NCI-H1436 treated with DMSO at 0.1 percent for 48 hours (cell line): ENCODE data around the gene MPRIP.
"Not testable (repeated sequence)": the region's sequence is repeated elsewhere in the genome, so short reads cannot be mapped to it uniquely, and the experiment has no call there.

Experiments
- DNase-seq: peaks from one replicate; lab custom pipeline; 2025; lab: John Stamatoyannopoulos, UW

The MPRIP gene

GRCh38 chr17:17013828-17014747 is 28.2 kb upstream of the MPRIP start:
- not testable (repeated sequence) for DNase-seq

- not testable (repeated sequence) for DNase-seq
Observed at GRCh38 chr17:17014748-17015124, 27.5 kb upstream of the MPRIP start.

DNA sequence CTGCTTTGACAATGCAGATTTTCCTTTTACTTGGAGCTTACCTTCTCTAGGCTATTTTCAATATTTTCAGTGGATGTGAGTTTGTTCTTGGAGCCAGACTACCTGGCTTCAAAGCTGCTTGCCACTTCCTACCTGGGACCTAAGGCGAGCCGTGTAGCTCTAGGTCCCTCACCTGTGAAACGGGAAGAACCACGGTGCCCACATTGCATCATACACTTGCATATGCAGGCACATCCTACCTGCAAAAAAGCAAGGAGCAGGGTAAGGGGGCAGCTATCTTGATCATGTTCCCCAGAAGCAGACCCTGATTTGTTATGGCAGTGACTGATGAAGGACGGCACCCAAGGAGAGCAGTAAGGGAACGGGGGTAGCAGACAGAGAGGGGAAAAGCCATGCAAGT is 27.0 kb upstream of the MPRIP start:
- no peak for DNase-seq

- DNase-seq, result not testable (repeated sequence)
Observed at GRCh38 chr17:17016199-17017197, 25.8 kb upstream of the MPRIP start.

GRCh38 chr17:17017343-17018014 is 24.8 kb upstream of the MPRIP start:
- DNase-seq, result no peak

GRCh38 chr17:17018021-17018441 is 24.2 kb upstream of the MPRIP start:
- DNase-seq, result no peak

DNA sequence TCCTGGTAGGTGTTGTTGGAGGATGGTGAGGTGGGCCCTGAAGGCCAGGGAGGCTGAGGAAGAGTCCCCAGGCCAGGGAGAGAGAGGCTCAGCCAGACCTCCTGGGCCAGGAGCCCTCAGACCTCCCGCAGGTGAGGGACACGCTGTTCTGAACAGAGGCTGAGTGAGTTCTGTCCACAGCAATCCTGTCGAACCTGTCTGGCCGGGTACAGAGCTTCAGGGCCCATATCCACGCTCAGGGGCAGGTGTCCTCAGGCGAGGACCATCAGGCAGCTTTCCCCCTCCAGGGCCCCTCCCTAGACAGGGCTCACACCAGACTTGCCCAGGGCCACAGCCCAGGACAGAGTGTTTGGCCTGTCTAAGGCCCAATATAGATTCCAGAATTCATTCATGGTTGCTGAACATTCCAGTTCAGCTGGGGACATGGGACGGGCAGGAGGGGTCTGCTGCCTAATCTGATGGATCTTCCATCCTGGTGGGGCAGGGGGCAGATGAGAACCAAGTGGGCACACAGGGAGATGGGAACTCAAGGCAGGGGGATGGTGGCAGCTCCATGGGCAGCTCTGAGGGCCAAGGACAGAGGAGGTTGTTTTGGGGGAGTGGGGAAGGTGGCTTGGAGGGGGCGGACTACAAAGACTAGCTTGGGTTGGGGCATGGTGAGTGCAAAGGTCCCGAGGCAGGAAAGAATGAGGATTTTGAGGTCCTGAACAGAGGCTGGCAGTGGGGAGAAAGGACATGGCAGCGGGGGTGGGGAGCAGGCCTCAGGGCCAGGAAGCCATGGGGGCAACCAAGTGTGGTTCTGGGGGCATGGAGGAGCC is 23.4 kb upstream of the MPRIP start:
- DNase-seq, result no peak

GRCh38 chr17:17019430-17019762 is 22.9 kb upstream of the MPRIP start:
- DNase-seq, result no peak

- no peak for DNase-seq
Observed at GRCh38 chr17:17019891-17020456, 22.3 kb upstream of the MPRIP start.

DNA sequence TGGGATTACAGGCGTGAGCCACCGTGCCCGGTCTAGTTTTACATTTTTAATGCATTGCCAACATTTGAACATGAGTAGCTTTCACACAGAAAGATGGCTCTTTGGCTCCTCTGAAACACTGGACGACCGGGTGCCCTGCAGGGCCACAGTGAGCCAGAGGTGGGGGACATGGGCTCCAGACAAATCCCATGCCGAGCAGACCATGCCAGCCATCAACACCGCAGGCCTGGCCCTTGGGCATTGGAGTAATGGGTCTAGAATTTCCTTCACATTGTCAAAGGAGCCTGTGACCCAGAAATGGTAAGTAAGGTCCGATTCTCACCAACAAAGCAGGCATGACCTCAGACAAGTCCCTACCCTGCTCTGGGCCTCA is 21.4 kb upstream of the MPRIP start:
- no peak for DNase-seq

DNA sequence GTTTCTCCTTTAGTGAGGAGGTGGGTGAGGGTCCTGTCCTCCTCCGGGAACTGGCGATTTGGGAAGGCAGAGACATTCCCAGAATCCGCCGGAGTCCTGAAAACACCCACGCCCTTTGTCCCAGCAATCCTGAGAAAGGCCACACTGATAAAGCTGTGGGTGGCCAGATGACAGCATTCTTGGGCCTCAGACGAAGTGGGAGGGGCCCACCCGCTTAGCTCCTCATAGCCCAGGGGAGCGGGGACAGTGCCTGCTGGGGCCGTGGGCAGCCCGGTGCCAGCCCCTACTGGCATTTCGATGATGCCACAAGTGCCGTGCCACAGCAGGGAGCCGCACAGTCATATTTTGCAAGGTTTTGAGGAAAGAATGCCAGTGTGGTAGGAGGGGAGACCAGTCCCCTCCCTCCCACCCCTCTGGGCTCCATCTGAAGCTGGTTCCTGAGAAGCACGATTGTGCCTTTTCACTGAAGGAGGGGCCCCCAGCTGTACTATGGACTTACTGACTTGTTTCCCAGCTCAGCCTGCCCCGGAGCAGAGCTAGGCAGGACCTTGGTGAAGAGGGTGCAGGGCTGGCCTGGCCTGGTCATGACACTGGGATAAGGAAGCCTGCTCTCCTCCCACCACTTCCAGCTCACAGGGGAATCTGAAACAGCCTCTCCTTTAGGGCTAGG is 20.9 kb upstream of the MPRIP start:
- DNase-seq, result no peak

GRCh38 chr17:17022011-17022410 is 20.2 kb upstream of the MPRIP start:
- no peak for DNase-seq

- no peak for DNase-seq
Observed at GRCh38 chr17:17022456-17022855, 19.8 kb upstream of the MPRIP start.

GRCh38 chr17:17024778-17025300 is 17.4 kb upstream of the MPRIP start:
- no peak for DNase-seq

DNA sequence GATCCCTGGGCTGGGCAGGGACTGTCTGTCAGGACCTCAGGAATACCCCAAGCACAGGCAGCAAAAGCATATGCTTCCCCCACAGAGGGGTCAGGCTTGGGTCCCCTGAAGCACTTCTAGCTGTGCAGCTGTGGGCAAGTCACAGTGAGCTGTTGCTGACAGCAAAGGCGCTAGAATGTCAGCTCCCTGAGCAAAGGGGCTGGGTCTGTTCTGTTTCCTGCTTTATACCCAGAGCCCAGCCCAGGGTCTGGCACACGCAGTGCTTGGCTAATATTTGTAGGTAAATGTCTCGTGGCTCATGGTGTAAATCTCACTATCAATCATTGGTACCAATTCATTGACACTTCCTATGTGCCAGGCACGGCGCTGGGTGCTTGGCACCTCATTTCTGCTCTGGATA is 16.6 kb upstream of the MPRIP start:
- DNase-seq, result no peak

GRCh38 chr17:17026163-17026562 is 16.1 kb upstream of the MPRIP start:
- DNase-seq, result no peak

GRCh38 chr17:17027442-17028058 is 14.7 kb upstream of the MPRIP start:
- no peak for DNase-seq

DNA sequence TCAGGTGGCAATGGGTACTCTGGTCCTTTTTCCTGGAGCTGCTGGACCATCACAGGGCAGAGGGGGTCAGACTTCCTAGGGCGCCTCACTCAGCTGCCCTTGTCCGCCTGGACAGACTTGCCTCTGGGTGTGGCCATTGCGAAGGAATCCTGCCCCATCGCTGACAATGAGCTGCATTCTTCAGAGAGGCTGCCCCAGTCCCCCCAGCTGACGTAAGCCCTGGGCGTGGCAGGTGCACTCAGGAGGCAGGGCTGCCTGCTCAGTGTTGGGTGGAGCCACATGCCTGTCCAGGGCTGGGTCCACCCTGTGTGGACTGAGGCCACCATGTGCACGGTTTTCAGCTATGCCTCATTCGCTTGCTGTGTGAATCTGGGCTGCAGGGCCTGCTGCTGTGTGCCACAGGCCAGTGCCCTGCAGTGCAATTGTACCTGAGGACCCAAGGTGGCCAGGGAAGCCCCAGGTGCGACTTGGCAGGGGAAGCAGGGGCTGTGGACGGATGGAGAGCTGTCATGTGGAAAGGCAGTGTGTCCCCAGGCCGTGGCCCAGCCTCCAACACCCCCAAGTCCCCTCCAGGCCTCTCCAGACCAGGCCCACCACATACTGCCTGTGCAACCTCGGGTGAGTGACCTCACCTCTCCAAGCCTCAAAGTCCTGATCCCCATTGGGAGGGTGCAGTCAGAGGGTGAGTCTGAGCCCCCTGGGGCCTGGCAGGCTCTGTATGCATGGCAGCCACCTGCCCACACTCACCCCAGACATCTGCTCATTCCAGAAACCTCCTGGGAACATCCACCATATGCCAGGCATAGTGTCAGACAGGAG is 14.0 kb upstream of the MPRIP start:
- no peak for DNase-seq
